Thyroid gland (tissue), 4 donors: Measurements from ENCODE around the gene ADAMTSL1. TPM values are rescaled to one million over a fixed set of nuclear protein-coding genes. Genes with fewer than 3 reads are reported as not detected.

Experiments used
- DNase-seq, 2 donors: peaks; one replicate each; pipeline ENCODE4 v3.0.0-alpha.2; 2019
- H3K27ac ChIP-seq, 3 donors: fragments of 200-600 bp; sonication (generic); 1 replicate in 2 of 3; 2 replicates in 1 of 3; pipeline ENCODE4 v1.5.1; 2016 to 2019; ENCODE audit warnings: mild to moderate bottlenecking in 1 of 3, moderate library complexity in 1 of 3
- H3K27me3 ChIP-seq: fragments of 200-600 bp; sonication (generic); one replicate; pipeline ENCODE4 v1.5.1; 2019
- H3K36me3 ChIP-seq, 2 donors: fragments of 200-600 bp; sonication (generic); one replicate each; pipeline ENCODE4 v1.5.1; 2016 to 2019
- H3K4me1 ChIP-seq, 2 donors: fragments of 200-600 bp; sonication (generic); one replicate each; pipeline ENCODE4 v1.5.1; 2017 to 2019
- H3K4me3 ChIP-seq, 3 donors: fragments of 200-600 bp; sonication (generic); replicated peaks in 1 of 3; 1 replicate in 2 of 3; 2 replicates in 1 of 3; pipeline ENCODE4 v1.5.1; 2016; ENCODE audit warnings: mild to moderate bottlenecking in 1 of 3
- H3K9me3 ChIP-seq: fragments of 200-600 bp; sonication (generic); one replicate; pipeline ENCODE4 v1.5.1; 2017
- POLR2A ChIP-seq, 2 donors: fragments of 450-650 bp; IDR thresholded peaks; one replicate each; pipeline ENCODE4 v1.6.1; 2017; ENCODE audit warnings: antibody characterized with exemption in 2 of 2, mild to moderate bottlenecking in 2 of 2, moderate library complexity in 1 of 2
- WGBS, 2 donors: methylation state at CpG; one replicate each; pipeline ENCODE4 v1.1.5; 2017; 5-methylcytosine and 5-hydroxymethylcytosine counted together
- intact Hi-C: fragments of 100-400 bp; cut with DNase I; formaldehyde crosslinking; loops from one replicate; pipeline ENCODE4 v1.15.1; 2023
- total RNA-seq, 4 donors: library from RNA; depleted of rRNA; stranded (reverse); fragments of >200 nt; gene quantifications; one replicate each; pipeline ENCODE4 v1.2.3, GENCODE V29; 2016
- TF ChIP-seq, protein P1 (sequence below), 6 experiments: fragments of 200-600 bp in 3 of 6; fragments of 450-650 bp in 3 of 6; sonication (generic) in 3 of 6; IDR thresholded peaks; one replicate each; pipeline ENCODE4 v1.5.1; 2016 to 2019; ENCODE audit warnings: antibody characterized with exemption in 6 of 6, mild to moderate bottlenecking in 2 of 6, inconsistent platforms in 1 of 6, moderate library complexity in 1 of 6

ADAMTSL1 gene
- total RNA-seq, 4 donors from 2014 or later, result 1.6 to 9.0 (median 4.8) TPM

DNA sequence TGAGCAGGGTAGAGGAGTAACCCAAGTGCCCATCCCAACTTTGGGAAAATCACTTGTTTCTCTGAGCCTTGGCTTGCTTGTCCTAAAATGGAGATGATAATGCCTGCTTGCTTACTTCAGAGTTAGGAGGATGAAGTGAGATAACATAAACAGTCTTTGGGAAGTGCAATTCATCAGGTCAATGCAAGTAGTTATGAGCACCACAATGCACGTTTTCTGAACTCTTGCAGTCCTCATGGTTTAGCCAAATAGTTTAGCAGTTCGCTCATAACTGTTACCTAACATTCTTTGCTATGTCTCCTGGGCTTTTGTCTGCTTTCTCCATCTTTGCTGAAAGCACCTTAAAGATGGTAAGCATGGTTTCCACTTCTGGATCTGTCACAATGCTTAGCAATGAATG is 270.0 kb downstream of the ADAMTSL1 start:
- TF ChIP-seq POLR2A (IDR thresholded peaks at IDR 0.05), result no peak
- TF ChIP-seq, protein P1, sequence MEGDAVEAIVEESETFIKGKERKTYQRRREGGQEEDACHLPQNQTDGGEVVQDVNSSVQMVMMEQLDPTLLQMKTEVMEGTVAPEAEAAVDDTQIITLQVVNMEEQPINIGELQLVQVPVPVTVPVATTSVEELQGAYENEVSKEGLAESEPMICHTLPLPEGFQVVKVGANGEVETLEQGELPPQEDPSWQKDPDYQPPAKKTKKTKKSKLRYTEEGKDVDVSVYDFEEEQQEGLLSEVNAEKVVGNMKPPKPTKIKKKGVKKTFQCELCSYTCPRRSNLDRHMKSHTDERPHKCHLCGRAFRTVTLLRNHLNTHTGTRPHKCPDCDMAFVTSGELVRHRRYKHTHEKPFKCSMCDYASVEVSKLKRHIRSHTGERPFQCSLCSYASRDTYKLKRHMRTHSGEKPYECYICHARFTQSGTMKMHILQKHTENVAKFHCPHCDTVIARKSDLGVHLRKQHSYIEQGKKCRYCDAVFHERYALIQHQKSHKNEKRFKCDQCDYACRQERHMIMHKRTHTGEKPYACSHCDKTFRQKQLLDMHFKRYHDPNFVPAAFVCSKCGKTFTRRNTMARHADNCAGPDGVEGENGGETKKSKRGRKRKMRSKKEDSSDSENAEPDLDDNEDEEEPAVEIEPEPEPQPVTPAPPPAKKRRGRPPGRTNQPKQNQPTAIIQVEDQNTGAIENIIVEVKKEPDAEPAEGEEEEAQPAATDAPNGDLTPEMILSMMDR (IDR thresholded peaks at IDR 0.05), result no peak
- intact Hi-C loops, result no loop called here
- Histone ChIP-seq H3K4me1 (peaks cover 40 to 63% of the 10 kb centered on the region in 2 donors), H3K36me3 (no peaks in the 10 kb centered on the region), H3K4me3 (no peak overlapping the region), H3K9me3 (no peaks in the 10 kb centered on the region), H3K27me3 (no peaks in the 10 kb centered on the region), H3K27ac (no peak overlapping the region)
- DNase-seq, result no peak
- WGBS, 2 donors, result 79 to 95% methylated on average over 2 of the region's 2 CpGs

DNA sequence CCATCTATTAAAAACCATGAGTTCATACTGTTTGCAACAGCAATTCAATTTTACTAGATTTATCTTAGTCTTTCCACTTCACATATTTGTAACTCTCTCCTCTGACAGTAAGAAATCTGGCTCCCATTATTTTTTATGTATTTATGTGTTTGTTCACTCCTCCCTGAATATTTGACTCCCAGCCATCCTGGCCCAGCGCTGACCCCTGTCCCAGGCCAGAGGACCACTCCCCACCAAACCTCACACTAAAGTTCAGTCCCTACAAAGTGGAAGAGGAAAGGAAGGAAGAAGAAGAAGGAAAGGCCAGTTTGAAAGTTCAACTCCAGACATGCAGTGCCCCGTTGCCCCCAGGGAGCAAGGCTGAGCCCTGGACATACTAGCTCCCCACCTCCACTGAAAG is 271.8 kb downstream of the ADAMTSL1 start:
- TF ChIP-seq, protein P1 (IDR thresholded peaks at IDR 0.05), result no peak
- no peak for TF ChIP-seq POLR2A (IDR thresholded peaks at IDR 0.05)
- intact Hi-C loops, result no loop called here
- Histone ChIP-seq H3K4me1 (peaks cover 44 to 64% of the 10 kb centered on the region in 2 donors), H3K36me3 (no peaks in the 10 kb centered on the region), H3K4me3 (no peak overlapping the region), H3K9me3 (no peaks in the 10 kb centered on the region), H3K27me3 (no peaks in the 10 kb centered on the region), H3K27ac (peak overlapping the region in 1 of 3 donors; percentile 77)
- no peak for DNase-seq
- WGBS, 2 donors, result 90 to 91% methylated on average over 2 of the region's 2 CpGs

DNA sequence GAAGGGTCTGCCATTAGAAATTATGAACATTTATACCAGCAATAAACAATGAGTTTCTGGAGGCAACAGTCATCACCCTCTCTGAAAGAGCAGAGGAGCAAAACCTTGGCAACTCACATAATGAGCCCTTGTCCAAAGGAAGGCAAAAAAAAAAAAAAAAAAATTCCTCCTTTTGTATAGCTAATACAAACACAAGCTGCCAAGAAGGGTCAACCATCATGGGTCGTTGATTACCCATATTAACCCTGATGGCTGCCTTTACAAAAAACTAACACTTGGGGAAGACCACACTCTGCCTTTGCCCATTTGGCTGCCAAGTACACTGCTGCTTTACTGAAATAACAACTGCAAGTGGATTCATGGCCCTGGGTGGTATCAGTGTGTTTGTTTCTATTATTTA is 272.7 kb downstream of the ADAMTSL1 start:
- intact Hi-C loops, result no loop called here
- WGBS, 2 donors, result 17 to 20% methylated on average over 1 of the region's 1 CpG

DNA sequence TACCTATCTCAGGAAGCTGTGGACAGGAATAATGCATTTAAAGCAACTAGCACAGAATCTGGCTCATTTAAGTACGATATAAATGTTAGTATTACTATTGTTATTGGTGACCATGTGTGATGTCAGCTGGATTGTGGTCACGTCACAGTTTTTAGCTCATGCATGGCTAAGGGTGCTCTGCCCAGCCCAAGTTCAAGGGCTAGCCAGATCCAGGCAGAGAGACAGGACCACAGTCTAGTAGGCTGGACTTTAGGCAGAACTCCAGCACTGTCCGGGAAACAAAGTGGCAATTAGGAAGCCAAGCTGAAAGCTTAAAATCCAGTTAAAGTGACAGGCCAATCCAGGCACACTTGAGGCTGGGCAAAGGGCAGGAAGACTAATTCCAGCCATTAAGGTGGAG is 273.6 kb downstream of the ADAMTSL1 start:
- WGBS, 2 donors, result 14 to 35% methylated on average over 3 of the region's 3 CpGs

More for the DNA sequence above, 272.7 kb downstream of the ADAMTSL1 start:
- TF ChIP-seq, protein P1 (IDR thresholded peaks at IDR 0.05), result no peak
- no peak for TF ChIP-seq POLR2A (IDR thresholded peaks at IDR 0.05)
- Histone ChIP-seq H3K36me3 (no peaks in the 10 kb centered on the region), H3K4me1 (peaks cover 44 to 64% of the 10 kb centered on the region in 2 donors), H3K27me3 (no peaks in the 10 kb centered on the region), H3K9me3 (no peaks in the 10 kb centered on the region), H3K4me3 (no peak overlapping the region), H3K27ac (peak overlapping the region; percentile 37 to 77 (median 72))
- DNase-seq, result peak; percentile 63 to 74

DNA sequence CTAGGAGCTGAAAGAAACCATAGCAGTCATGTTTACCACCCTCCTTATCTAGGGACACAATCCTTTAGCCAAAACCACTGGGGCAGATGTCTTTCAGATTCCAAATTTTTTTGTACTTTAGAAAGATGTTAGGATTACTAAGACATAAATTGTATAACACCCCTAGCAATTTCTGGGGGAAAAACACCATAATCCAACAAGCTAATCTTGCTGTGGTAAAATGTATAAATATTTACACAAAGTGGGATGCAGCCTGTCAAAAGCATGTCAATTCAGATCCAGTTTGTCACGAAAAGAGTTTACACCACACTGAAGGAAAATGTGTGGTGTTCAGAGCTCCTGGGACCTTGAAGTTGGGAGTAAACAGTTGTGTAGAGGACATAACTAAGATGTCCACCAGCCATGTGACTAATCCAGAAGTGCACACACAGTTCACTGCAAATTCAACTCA is 274.3 kb downstream of the ADAMTSL1 start:
- Histone ChIP-seq H3K4me3 (no peak overlapping the region), H3K4me1 (peaks cover 44 to 59% of the 10 kb centered on the region in 2 donors), H3K27ac (peak overlapping the region in 2 of 3 donors; percentile 37 to 77), H3K36me3 (no peaks in the 10 kb centered on the region), H3K9me3 (no peaks in the 10 kb centered on the region), H3K27me3 (no peaks in the 10 kb centered on the region)
- intact Hi-C loops, result no loop called here
- TF ChIP-seq, protein P1 (IDR thresholded peaks at IDR 0.05), result no peak
- no peak for TF ChIP-seq POLR2A (IDR thresholded peaks at IDR 0.05)
- no peak for DNase-seq
- 75 to 96% methylated on average over 1 of the region's 1 CpG for WGBS, 2 donors

More for the DNA sequence above, 273.6 kb downstream of the ADAMTSL1 start:
- DNase-seq, result peak; percentile 80 to 88
- no peaks in the 10 kb centered on the region for H3K36me3 ChIP-seq
- no peak for TF ChIP-seq POLR2A (IDR thresholded peaks at IDR 0.05)
- TF ChIP-seq, protein P1 (IDR thresholded peaks at IDR 0.05), result no peak
- H3K9me3 ChIP-seq, result no peaks in the 10 kb centered on the region
- H3K27me3 ChIP-seq, result no peaks in the 10 kb centered on the region
- peaks cover 44 to 64% of the 10 kb centered on the region in 2 donors for H3K4me1 ChIP-seq
- no peak overlapping the region for H3K4me3 ChIP-seq
- peak overlapping the region; percentile 37 to 77 (median 72) for H3K27ac ChIP-seq
- intact Hi-C loops, result no loop called here
